Osteoblast (primary cell): Measurements from ENCODE around the gene CLTCL1. TPM values are rescaled to one million over a fixed set of nuclear protein-coding genes. Genes with fewer than 3 reads are reported as not detected.
A peak's percentile ranks its signal among the peaks of the same experiment; 100 is the strongest.
"Not testable (repeated sequence)": the region's sequence is repeated elsewhere in the genome, so short reads cannot be mapped to it uniquely, and the experiment has no call there.

Experiments used
- DNase-seq: peaks from one replicate; pipeline ENCODE4 v3.0.0; 2011; ENCODE audit warnings: low spot score, mixed read lengths; ENCODE audit not compliant: insufficient read length; ENCODE audit errors: missing footprints
- H2AFZ ChIP-seq: 2 replicates; pipeline ENCODE4 v1.6.0; 2011; ENCODE audit warnings: mild to moderate bottlenecking, low read length
- H3K27ac ChIP-seq: 2 replicates; pipeline ENCODE4 v1.5.1; 2011; ENCODE audit warnings: mild to moderate bottlenecking, low read depth, low read length, moderate library complexity
- H3K27me3 ChIP-seq: 2 replicates; pipeline ENCODE4 v1.6.0; 2012; ENCODE audit warnings: mild to moderate bottlenecking, control low read depth, inconsistent platforms, low read length, moderate library complexity; ENCODE audit not compliant: insufficient read depth
- H3K36me3 ChIP-seq: 2 replicates; pipeline ENCODE4 v1.5.1; 2011; ENCODE audit warnings: mild to moderate bottlenecking, low read length, control low read depth, moderate library complexity; ENCODE audit not compliant: insufficient read depth
- H3K4me1 ChIP-seq: 2 replicates; pipeline ENCODE4 v1.5.1; 2011; ENCODE audit warnings: mild to moderate bottlenecking, low read length, control low read depth, moderate library complexity; ENCODE audit not compliant: insufficient read depth
- H3K4me2 ChIP-seq: 2 replicates; pipeline ENCODE4 v1.6.0; 2011; ENCODE audit warnings: mild to moderate bottlenecking, low read length; ENCODE audit not compliant: insufficient read depth
- H3K4me3 ChIP-seq: fragments of 200-600 bp; sonication (generic); 3 replicates; pipeline ENCODE4 v1.5.1; 2012; ENCODE audit warnings: mild to moderate bottlenecking, low read length, inconsistent platforms; ENCODE audit not compliant: insufficient read depth
- H3K79me2 ChIP-seq: 2 replicates; pipeline ENCODE4 v1.6.0; 2012; ENCODE audit warnings: mild to moderate bottlenecking, low read length, control low read depth, inconsistent platforms; ENCODE audit not compliant: insufficient read depth
- H3K9me3 ChIP-seq: 2 replicates; pipeline ENCODE4 v1.5.1; 2011; ENCODE audit warnings: low read depth, low read length, control low read depth
- H4K20me1 ChIP-seq: 2 replicates; pipeline ENCODE4 v1.6.0; 2012; ENCODE audit warnings: mild to moderate bottlenecking, low read length, control low read depth; ENCODE audit not compliant: insufficient read depth
- total RNA-seq: library from RNA; depleted of rRNA; stranded (reverse); fragments of >200 nt; gene quantifications from 2 replicates; pipeline ENCODE4 v1.2.3, GENCODE V29; 2012
- TF ChIP-seq, protein P1 (sequence below): IDR thresholded peaks from 2 replicates; pipeline ENCODE4 v1.5.1; 2011; ENCODE audit warnings: mild to moderate bottlenecking, low read depth, low read length, moderate library complexity; ENCODE audit errors: extremely low read depth

Gene CLTCL1
- total RNA-seq, 1 donor: 29.7 TPM

- Histone ChIP-seq H3K4me1 (peaks cover 6% of the 10 kb centered on the region), H3K27ac (no peak overlapping the region), H4K20me1 (no peaks in the 10 kb centered on the region)
Measured at GRCh38 chr22:19166421-19166820, 125.1 kb downstream of the CLTCL1 start.

GRCh38 chr22:19164425-19164824, 127.1 kb downstream of the CLTCL1 start:
- DNase-seq: no peak
- Histone ChIP-seq H3K27ac (no peak overlapping the region), H3K9me3 (no peaks in the 10 kb centered on the region), H3K27me3 (peaks cover 26% of the 10 kb centered on the region), H3K4me2 (no peak overlapping the region), H3K4me3 (no peak overlapping the region), H4K20me1 (no peaks in the 10 kb centered on the region), H3K36me3 (no peaks in the 10 kb centered on the region), H3K4me1 (no peaks in the 10 kb centered on the region), H3K79me2 (no peaks in the 10 kb centered on the region), H2AFZ (no peak overlapping the region)
- TF ChIP-seq, protein P1, sequence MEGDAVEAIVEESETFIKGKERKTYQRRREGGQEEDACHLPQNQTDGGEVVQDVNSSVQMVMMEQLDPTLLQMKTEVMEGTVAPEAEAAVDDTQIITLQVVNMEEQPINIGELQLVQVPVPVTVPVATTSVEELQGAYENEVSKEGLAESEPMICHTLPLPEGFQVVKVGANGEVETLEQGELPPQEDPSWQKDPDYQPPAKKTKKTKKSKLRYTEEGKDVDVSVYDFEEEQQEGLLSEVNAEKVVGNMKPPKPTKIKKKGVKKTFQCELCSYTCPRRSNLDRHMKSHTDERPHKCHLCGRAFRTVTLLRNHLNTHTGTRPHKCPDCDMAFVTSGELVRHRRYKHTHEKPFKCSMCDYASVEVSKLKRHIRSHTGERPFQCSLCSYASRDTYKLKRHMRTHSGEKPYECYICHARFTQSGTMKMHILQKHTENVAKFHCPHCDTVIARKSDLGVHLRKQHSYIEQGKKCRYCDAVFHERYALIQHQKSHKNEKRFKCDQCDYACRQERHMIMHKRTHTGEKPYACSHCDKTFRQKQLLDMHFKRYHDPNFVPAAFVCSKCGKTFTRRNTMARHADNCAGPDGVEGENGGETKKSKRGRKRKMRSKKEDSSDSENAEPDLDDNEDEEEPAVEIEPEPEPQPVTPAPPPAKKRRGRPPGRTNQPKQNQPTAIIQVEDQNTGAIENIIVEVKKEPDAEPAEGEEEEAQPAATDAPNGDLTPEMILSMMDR: no peak

More at GRCh38 chr22:19166421-19166820, 125.1 kb downstream of the CLTCL1 start:
- Histone ChIP-seq H3K79me2 (peaks cover 12% of the 10 kb centered on the region), H3K4me3 (no peak overlapping the region), H3K9me3 (no peaks in the 10 kb centered on the region), H2AFZ (no peak overlapping the region), H3K27me3 (peaks cover 33% of the 10 kb centered on the region), H3K4me2 (no peak overlapping the region), H3K36me3 (no peaks in the 10 kb centered on the region)
- TF ChIP-seq, protein P1: no peak
- DNase-seq: peak; percentile 42

- not testable (repeated sequence) for H3K79me2 ChIP-seq, H3K27me3 ChIP-seq, H3K36me3 ChIP-seq, H2AFZ ChIP-seq, H3K4me2 ChIP-seq, H4K20me1 ChIP-seq, H3K4me3 ChIP-seq, H3K9me3 ChIP-seq, H3K27ac ChIP-seq, H3K4me1 ChIP-seq
- peak; percentile 30 for DNase-seq
Measured at GRCh38 chr22:19158649-19159048, 132.9 kb downstream of the CLTCL1 start.

GRCh38 chr22:19156109-19156508, 135.4 kb downstream of the CLTCL1 start:
- H3K4me2 ChIP-seq, H3K4me3 ChIP-seq, H2AFZ ChIP-seq: not testable (repeated sequence)

GRCh38 chr22:19152942-19153883, 138.3 kb downstream of the CLTCL1 start:
- H3K36me3 ChIP-seq: no peaks in the 10 kb centered on the region
- no peak overlapping the region for H3K4me2 ChIP-seq
- H3K4me1 ChIP-seq: no peaks in the 10 kb centered on the region
- peaks cover 39% of the 10 kb centered on the region for H3K27me3 ChIP-seq
- TF ChIP-seq, protein P1: no peak
- H2AFZ ChIP-seq: no peak overlapping the region
- peak; percentile 73 for DNase-seq
- no peaks in the 10 kb centered on the region for H4K20me1 ChIP-seq
- no peak overlapping the region for H3K27ac ChIP-seq
- H3K79me2 ChIP-seq: no peaks in the 10 kb centered on the region
- H3K9me3 ChIP-seq: no peaks in the 10 kb centered on the region
- no peak overlapping the region for H3K4me3 ChIP-seq

More at GRCh38 chr22:19156109-19156508, 135.4 kb downstream of the CLTCL1 start:
- not testable (repeated sequence) for H3K9me3 ChIP-seq, H3K79me2 ChIP-seq, H3K27ac ChIP-seq, DNase-seq, H3K4me1 ChIP-seq, H3K36me3 ChIP-seq, H4K20me1 ChIP-seq
- H3K27me3 ChIP-seq: peaks cover 18% of the 10 kb centered on the region
